Myocyte (in vitro differentiated cells): ENCODE measurements around the gene SLC12A2. TPM values are rescaled to one million over a fixed set of nuclear protein-coding genes. Genes with fewer than 3 reads are reported as not detected.

Source experiments
- DNase-seq: peaks from one replicate; pipeline ENCODE4 v3.0.0-alpha.2; 2012; ENCODE audit warnings: low read depth
- total RNA-seq: library from RNA; depleted of rRNA; stranded (reverse); fragments of >200 nt; gene quantifications from 2 replicates; pipeline ENCODE4 v1.2.3, GENCODE V29; 2014

SLC12A2 gene
- total RNA-seq, 1 donor from 2014 or later = 114 TPM

DNA sequence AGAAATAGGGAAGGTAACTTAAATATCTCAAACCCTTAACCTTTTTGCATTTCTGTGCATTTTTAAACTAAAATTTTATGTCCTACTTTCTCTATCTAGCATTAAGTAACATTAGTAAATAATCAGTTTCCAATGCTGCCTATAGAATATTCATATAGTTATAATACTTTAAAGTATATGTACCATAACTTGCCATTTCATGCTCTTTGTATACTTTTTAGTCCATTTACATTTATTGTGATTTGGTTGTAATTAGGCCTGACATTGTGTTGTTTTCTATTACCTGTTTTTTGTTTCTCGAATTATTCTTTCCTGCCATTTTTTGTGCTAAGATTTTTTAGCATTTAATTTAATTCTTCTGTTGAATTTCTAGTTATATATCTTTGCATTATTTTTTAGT lies 13.7 kb downstream of the SLC12A2 start:
- DNase-seq = no peak

GRCh38 chr5:128097781-128098180 lies 14.2 kb downstream of the SLC12A2 start:
- peak; percentile 12 for DNase-seq

GRCh38 chr5:128099944-128100343 lies 16.4 kb downstream of the SLC12A2 start:
- no peak for DNase-seq

- no peak for DNase-seq
Observed at GRCh38 chr5:128100860-128101557, 17.4 kb downstream of the SLC12A2 start.

DNA sequence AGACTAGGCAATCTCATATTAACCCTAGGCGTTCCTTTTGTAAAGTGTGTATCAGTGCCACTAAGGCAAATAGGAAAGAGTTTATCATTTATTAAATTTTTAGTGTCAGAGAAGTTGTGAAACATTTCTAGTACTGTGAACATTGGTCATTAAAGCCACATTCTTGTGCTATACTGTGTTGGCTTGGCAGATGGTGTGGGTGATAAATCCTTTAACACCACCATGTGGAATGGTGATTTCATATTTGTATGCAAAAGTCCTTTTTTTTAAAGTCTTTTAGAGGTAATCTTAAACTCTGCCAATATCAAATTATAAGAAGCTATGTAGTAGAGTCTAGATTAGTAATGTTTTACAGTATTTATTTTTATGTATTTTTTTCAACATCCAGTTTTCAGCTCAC lies 18.1 kb downstream of the SLC12A2 start:
- DNase-seq = peak; percentile 9

GRCh38 chr5:128105203-128105602 lies 21.6 kb downstream of the SLC12A2 start:
- no peak for DNase-seq

GRCh38 chr5:128109138-128109537 lies 25.6 kb downstream of the SLC12A2 start:
- no peak for DNase-seq

DNA sequence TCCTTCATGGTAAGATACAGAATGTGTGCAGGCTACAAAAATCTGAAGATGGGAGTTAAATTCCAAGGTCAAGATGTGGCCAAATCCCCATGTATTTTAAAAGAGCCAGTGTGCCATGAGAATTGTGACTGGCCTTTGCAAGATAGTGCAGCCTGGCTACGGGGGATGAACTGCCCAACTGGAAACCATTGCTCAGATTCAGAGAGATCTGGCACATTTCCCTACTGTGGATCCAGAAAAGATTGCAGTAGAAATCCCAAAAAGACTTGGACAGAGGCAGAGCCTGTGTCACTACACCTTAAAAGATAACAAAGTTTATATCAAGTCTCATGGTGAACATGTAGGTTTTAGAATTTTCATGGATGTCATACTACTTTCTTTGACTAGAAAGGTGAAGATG lies 26.2 kb downstream of the SLC12A2 start:
- no peak for DNase-seq

GRCh38 chr5:128111818-128112448 lies 28.4 kb downstream of the SLC12A2 start:
- peak; percentile 15 for DNase-seq

DNA sequence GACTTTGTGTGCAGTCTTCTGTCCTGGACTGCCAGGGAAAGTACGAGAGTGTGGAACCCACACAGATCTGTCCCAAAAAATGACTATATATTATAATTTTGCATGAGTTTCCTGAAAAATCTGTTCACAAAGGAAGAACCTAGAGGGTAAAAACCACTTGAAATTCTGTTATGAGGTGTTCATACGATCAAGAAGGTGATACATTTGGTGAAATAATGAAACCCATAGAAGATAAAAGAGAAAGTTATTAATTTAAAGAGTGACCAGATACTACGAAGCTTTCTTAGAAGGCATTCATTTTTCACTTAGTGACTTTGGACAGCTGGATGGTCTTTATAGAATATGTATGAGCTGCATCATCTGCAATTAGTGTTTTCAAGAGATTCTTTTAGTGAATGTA lies 32.9 kb downstream of the SLC12A2 start:
- DNase-seq = no peak

GRCh38 chr5:128118214-128118613 lies 34.6 kb downstream of the SLC12A2 start:
- no peak for DNase-seq

GRCh38 chr5:128121651-128122050 lies 38.1 kb downstream of the SLC12A2 start:
- no peak for DNase-seq

DNA sequence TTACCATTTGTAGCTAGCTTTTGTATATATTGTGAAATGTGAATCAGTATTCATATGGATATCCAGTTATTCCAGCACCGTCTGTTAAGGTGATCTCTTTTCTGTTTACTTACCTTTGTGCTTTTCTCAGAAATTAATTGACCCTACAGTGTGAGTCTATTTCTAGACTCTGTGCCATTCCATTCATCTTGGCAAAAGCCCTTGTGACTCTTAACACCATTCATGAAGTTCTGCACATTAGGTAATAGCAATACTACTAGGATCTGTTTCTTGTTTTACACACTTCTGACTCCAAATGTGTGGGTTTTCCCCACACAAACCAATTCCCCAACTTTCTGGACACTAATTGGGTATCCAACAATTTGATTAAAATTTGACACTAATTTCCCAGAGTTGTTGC lies 40.4 kb downstream of the SLC12A2 start:
- DNase-seq = no peak

DNA sequence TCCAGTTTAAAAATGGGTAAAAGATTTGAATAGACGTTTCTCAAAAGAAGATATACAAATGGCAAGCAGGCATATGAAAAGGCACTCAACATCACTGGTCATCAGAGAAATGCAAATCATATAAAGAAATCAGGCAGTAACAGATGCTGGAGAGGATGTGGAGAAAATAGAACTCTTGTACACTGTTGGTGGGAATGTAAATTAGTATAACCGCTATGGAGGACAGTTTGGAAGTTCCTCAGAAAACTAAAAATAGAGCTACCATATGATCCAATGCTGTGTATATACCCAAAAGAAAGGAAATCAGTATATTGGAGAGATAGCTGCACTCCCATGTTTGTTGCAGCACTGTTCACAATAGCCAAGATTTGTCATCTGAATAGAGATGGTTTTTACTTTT lies 42.7 kb downstream of the SLC12A2 start:
- DNase-seq = no peak

DNA sequence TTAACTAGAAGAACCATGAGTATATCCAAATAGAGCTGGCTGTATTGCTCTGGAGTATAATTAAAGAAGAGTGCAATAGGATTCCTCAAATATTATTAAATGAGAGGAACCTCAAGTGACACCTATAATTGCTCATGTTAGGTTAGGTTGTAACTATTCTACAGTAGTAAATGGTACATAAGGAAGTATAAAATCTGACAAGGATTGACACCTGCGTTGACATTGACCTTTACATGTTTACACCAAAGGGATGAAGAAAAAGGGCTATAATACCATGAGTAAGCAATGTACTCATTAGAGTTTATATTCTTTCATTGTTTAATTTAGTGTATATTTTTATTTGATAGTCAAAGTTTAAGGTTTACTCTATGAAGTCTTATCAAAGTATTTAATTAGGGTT lies 48.9 kb downstream of the SLC12A2 start:
- no peak for DNase-seq

DNA sequence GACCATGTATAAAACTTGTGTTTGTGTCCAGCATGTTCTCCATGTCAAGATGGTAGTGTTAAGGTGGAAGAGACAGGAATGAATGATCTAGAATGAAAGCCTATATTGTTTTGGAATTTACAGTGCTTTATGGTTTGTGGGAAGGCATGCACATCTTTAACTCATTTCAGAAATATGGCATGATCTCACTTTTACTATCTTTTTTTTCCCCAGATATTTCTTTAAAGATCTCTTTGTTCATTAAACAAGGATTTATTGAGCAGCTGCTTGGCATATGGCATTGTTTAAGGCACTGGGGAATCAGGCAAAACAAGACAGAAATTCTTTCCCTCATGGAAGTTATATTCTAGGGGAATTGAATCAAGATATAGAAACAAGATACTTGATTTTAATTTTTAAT lies 51.7 kb downstream of the SLC12A2 start:
- no peak for DNase-seq

GRCh38 chr5:128143911-128144310 lies 60.3 kb downstream of the SLC12A2 start:
- peak; percentile 4 for DNase-seq

DNA sequence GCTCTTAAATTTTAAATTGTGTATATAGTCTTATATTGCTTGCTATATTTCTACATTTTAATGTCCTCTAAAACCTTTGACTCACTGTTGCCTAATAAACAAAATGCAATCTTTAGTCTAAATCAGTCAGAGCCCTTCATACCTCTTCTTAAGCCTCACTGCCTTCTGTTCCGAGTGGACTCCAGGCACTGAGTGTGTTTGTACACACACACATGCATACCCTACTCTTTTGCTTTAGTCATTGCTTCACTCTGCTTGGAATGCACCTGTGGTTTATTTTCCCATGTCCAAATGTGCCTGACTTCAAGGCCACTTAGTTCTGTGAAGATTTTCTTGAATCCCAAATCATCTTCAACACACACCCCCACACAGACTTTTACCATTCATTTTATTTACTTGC lies 60.9 kb downstream of the SLC12A2 start:
- peak; percentile 45 for DNase-seq

- DNase-seq = no peak
Observed at GRCh38 chr5:128146671-128147070, 63.1 kb downstream of the SLC12A2 start.

- peak; percentile 11 for DNase-seq
Observed at GRCh38 chr5:128154943-128155342, 71.4 kb downstream of the SLC12A2 start.

- DNase-seq = no peak
Observed at GRCh38 chr5:128155776-128156175, 72.2 kb downstream of the SLC12A2 start.

DNA sequence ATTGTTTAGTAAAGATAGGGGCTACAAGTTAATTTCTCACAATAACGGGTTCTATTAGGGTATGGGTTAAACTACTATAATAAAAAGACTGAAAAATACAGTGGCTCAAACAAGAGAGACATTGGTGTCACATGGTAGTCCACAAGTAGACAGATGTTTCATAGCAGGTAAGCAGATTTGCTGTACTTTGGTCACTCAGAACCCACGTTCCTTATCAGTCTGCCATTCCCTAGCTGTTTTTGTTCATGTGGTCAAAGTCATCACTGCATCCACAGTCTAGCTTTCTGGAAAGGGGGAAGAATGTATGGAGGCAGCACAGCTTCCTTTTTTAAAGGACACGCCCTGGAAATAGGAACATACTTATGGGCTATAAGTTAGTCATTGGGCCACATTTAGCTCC lies 73.0 kb downstream of the SLC12A2 start:
- DNase-seq = no peak

DNA sequence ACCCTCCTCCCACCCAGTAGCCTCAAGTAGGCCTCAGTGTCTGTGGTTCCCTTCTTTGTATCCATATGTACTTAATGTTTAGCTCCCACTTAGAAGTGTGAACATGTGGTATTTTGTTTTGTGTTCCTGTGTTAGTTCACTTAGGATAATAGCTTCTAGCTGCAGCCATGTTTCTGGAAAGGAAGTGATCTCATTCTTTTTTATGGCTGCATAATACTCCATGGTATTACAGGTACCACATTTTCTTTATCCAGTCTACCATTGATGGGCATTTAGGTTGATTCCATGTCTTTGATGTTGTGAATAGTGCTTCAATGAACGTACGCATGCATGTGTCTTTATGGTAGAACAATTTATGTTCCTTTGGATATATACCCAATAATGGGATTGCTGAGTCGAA lies 74.8 kb downstream of the SLC12A2 start:
- no peak for DNase-seq
